ENCODE measurements around the gene GLIS1. TPM values are rescaled to one million over a fixed set of nuclear protein-coding genes. Genes with fewer than 3 reads are reported as not detected.

GLIS1 gene
- total and polyA plus RNA-seq, 11 donors, result 0.06 to 0.35 (median 0.13) TPM; not detected in 6

DNA sequence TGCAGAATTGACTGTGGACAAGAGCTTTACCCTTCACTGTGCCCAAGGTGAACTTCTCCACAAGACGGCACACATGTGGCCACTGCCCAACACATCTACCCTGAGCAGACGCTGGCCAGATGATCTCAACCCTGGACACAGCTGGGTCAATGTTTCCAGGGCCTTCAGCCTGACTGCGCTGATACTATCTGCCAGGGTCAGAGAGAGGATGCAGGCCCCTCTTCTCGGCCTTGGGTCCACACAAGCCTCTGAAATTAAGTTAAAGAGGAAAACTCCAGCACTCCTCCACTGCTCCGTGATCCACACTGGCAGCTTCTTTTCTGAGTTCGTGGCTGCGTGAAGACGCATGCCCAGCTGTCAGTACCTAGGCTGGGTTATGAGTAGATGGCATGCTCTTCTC lies 58.1 kb downstream of the GLIS1 start:
- Histone ChIP-seq H3K36me3 (no peaks in the 10 kb centered on the region), H3K27ac (no peak overlapping the region), H3K27me3 (peaks cover 0 to 63% (median 3%) of the 10 kb centered on the region in 9 donors), H3K4me3 (no peak overlapping the region), H3K4me1 (peaks cover 0 to 21% (median 0%) of the 10 kb centered on the region in 12 donors), H3K9me3 (no peaks in the 10 kb centered on the region)
- DNase-seq (no peak), ATAC-seq (no peak)
- intact Hi-C loops (cut with DNase I), result loop anchor here in 8 of 10 donors (5.0 to 10.0 kb wide), 3 partner anchors 194 to 199 kb away; no protein-coding TSS in a partner anchor
- 89 to 92% (median 91%) methylated on average over 5 to 8 of the region's 8 CpGs for WGBS, 4 donors
- TF ChIP-seq, protein P1, sequence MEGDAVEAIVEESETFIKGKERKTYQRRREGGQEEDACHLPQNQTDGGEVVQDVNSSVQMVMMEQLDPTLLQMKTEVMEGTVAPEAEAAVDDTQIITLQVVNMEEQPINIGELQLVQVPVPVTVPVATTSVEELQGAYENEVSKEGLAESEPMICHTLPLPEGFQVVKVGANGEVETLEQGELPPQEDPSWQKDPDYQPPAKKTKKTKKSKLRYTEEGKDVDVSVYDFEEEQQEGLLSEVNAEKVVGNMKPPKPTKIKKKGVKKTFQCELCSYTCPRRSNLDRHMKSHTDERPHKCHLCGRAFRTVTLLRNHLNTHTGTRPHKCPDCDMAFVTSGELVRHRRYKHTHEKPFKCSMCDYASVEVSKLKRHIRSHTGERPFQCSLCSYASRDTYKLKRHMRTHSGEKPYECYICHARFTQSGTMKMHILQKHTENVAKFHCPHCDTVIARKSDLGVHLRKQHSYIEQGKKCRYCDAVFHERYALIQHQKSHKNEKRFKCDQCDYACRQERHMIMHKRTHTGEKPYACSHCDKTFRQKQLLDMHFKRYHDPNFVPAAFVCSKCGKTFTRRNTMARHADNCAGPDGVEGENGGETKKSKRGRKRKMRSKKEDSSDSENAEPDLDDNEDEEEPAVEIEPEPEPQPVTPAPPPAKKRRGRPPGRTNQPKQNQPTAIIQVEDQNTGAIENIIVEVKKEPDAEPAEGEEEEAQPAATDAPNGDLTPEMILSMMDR (IDR thresholded peaks at IDR 0.05), result no peak
- no peak for TF ChIP-seq POLR2A (IDR thresholded peaks at IDR 0.05)

DNA sequence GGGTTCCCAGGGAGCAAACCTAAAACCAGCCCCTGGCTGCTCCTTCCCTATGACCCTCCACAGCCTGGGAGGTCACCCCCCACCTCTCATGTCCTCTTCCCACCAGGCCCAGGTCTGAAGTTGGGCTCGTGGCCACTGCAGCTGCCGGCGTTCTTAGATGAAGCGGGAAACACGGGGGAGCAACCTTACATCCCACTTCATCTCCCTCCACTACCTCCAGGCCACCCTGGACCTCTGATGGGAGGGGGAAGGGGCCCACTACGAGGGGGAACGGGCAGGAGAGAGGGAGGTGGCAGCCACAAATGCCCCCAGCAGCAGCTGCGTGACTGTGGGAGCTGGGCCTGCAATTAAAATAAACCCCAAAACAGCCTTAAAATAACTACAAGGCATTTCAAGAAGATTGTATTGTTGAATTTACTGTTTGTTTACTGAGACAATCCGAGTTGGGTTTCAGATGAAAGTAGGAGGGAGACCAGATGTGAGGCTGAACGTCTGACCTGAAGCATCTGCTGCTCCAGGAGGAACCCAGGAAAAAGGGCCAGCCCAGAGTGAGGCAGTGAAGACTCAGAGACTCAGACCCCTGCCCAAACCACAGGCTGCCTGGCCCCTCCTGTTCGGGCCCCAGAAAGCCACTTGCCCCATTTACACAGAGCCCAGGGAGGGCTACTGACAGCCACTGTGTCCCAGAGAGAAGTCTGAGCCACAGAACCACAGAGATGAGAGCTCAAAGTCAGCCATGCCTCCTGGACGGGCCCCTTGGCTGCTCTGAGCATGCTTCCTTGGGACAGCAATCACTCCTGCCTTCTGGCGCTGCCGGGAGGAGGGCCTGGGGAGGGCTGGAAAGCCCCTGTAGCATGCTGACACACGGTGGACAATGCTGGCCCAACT lies 59.8 kb downstream of the GLIS1 start:
- Histone ChIP-seq H3K9me3 (no peaks in the 10 kb centered on the region), H3K27ac (no peak overlapping the region), H3K4me3 (no peak overlapping the region), H3K4me1 (peaks cover 0 to 15% (median 0%) of the 10 kb centered on the region in 12 donors), H3K36me3 (no peaks in the 10 kb centered on the region), H3K27me3 (peaks cover 0 to 46% (median 0%) of the 10 kb centered on the region in 9 donors)
- TF ChIP-seq, protein P1 (IDR thresholded peaks at IDR 0.05), result no peak
- no peak for TF ChIP-seq POLR2A (IDR thresholded peaks at IDR 0.05)
- intact Hi-C loops (cut with DNase I), result no loop called here
- ATAC-seq, result no peak
- WGBS, 4 donors, result 74 to 80% (median 78%) methylated on average over 13 to 15 of the region's 15 CpGs
- no peak for DNase-seq

DNA sequence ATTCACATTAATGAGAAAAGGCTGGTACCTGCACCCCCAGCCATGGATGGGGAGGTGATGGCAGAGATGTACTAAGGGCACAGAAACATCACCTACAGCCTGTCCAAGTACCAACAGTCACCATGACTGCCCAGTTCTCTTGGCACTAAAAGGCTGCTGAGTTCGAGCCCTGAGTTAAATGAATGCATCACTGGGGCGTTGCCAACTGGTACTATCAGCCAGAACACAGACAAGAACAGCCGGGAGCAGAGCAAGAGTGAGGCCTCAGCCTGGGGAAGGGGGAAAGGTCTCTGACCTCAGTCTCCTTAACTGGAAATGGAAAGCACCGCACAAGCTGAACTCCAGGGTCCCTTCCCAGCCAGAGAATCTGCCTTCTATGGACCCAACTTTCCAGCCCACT lies 60.5 kb downstream of the GLIS1 start:
- H3K4me1 ChIP-seq, result peaks cover 0 to 15% (median 0%) of the 10 kb centered on the region in 12 donors
- no peak overlapping the region for H3K4me3 ChIP-seq
- intact Hi-C loops (cut with DNase I), result no loop called here
- peaks cover 0 to 39% (median 0%) of the 10 kb centered on the region in 9 donors for H3K27me3 ChIP-seq
- no peak overlapping the region for H3K27ac ChIP-seq
- 47 to 75% (median 50%) methylated on average over 4 of the region's 4 CpGs for WGBS, 4 donors
- TF ChIP-seq, protein P1 (IDR thresholded peaks at IDR 0.05), result no peak
- TF ChIP-seq POLR2A (IDR thresholded peaks at IDR 0.05), result no peak
- DNase-seq (peak in 2 of 5 donors; percentile 28 to 55), ATAC-seq (peak; percentile 29 to 50 (median 33))
- H3K9me3 ChIP-seq, result no peaks in the 10 kb centered on the region
- H3K36me3 ChIP-seq, result no peaks in the 10 kb centered on the region

DNA sequence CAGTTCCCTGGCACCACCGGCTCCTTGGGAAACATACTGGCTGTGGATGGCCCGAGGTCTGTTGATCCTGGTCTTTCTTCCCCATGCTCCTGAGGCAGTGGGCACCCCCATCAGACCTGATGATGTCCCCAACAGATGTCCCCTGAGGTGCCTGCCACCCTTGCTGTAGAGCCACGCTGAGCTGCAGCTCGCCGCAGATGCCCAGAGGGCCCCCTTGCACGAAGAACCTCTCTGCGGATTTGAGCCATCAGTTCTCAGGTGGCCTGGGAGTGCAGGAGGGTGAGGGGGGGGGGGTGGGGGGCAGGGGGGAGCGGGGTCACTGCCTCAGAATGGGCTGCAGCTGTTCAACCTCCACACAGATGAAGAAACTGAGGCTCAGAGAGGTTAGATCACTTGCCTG lies 60.9 kb downstream of the GLIS1 start:
- no peak overlapping the region for H3K27ac ChIP-seq
- TF ChIP-seq, protein P1 (IDR thresholded peaks at IDR 0.05), result no peak
- TF ChIP-seq POLR2A (IDR thresholded peaks at IDR 0.05), result no peak
- peaks cover 0 to 15% (median 0%) of the 10 kb centered on the region in 12 donors for H3K4me1 ChIP-seq
- H3K36me3 ChIP-seq, result no peaks in the 10 kb centered on the region
- H3K27me3 ChIP-seq, result peaks cover 0 to 35% (median 0%) of the 10 kb centered on the region in 9 donors
- H3K4me3 ChIP-seq, result no peak overlapping the region
- WGBS, 4 donors, result 90 to 100% (median 93%) methylated on average over 3 to 8 of the region's 8 CpGs
- no peak for ATAC-seq
- no peak for DNase-seq
- intact Hi-C loops (cut with DNase I), result no loop called here
- no peaks in the 10 kb centered on the region for H3K9me3 ChIP-seq

Measured in heart left ventricle (tissue), 16 donors.